Activated CD4-positive, alpha-beta memory T cell treated with anti-CD3 and anti-CD28 coated beads, Interleukin-2, amount 10 ng/mL, durations not matched to agents 7 days and 5 days (primary cell): Measurements from ENCODE around the gene DDX43. TPM values are rescaled to one million over a fixed set of nuclear protein-coding genes. Genes with fewer than 3 reads are reported as not detected.
A peak's percentile ranks its signal among the peaks of the same experiment; 100 is the strongest.
"Not testable (repeated sequence)": the region's sequence is repeated elsewhere in the genome, so short reads cannot be mapped to it uniquely, and the experiment has no call there.

ENCODE experiments used
- CTCF ChIA-PET: fragments of 350-600 bp; sonication (Branson Sonifier 250); formaldehyde crosslinking; loops from one replicate; lab custom pipeline; 2021; ENCODE audit warnings: antibody characterized with exemption, inconsistent platforms; lab: Charles Lee
- POLR2A ChIA-PET: fragments of 350-600 bp; sonication (Branson Sonifier 250); formaldehyde crosslinking; loops from one replicate; lab custom pipeline; 2021; ENCODE audit warnings: antibody characterized with exemption; lab: Charles Lee
- DNase-seq: peaks from one replicate; pipeline ENCODE4 v3.0.0-alpha.2; 2020
- H3K27ac Mint-ChIP-seq: one replicate; pipeline ENCODE4 v1.8.0; 2021; ENCODE audit warnings: mild to moderate bottlenecking, mixed read lengths
- H3K27me3 Mint-ChIP-seq: one replicate; pipeline ENCODE4 v1.8.0; 2021; ENCODE audit warnings: mixed read lengths
- H3K36me3 Mint-ChIP-seq: one replicate; pipeline ENCODE4 v1.8.0; 2021; ENCODE audit warnings: low read depth, mixed read lengths
- H3K4me1 Mint-ChIP-seq: one replicate; pipeline ENCODE4 v1.8.0; 2021; ENCODE audit warnings: mixed read lengths
- H3K4me3 Mint-ChIP-seq: one replicate; pipeline ENCODE4 v1.8.0; 2021; ENCODE audit warnings: mild to moderate bottlenecking, mixed read lengths
- H3K9me3 Mint-ChIP-seq: one replicate; pipeline ENCODE4 v1.8.0; 2021; ENCODE audit warnings: mixed read lengths
- total RNA-seq, 2 experiments: library from RNA; stranded (reverse); gene quantifications; one replicate each; pipeline ENCODE4 v1.2.3, GENCODE V29; 2021

Gene DDX43
- total RNA-seq, 2 experiments from 2014 or later, result 0.80 to 0.88 TPM

GRCh38 chr6:73369563-73369962 is 25.1 kb upstream of the DDX43 start, which contains the start of gene OOEP:
Gene OOEP (minus strand): TSS chr6:73369897. CDS start chr6:73369792, 105 bp downstream.
- ChIA-PET CTCF (no interaction called here), POLR2A (no interaction called here)
- no peak within 1 kb of the TSS for H3K27ac Mint-ChIP-seq

GRCh38 chr6:73371984-73372383 is 22.6 kb upstream of the DDX43 start:
- DNase-seq, result no peak
- Mint-ChIP-seq H3K27me3 (no peaks in the 10 kb centered on the region), H3K27ac (no peak overlapping the region), H3K36me3 (no peaks in the 10 kb centered on the region), H3K4me1 (no peaks in the 10 kb centered on the region), H3K9me3 (no peaks in the 10 kb centered on the region), H3K4me3 (no peak overlapping the region)
- CTCF ChIA-PET, result no interaction called here
- POLR2A ChIA-PET, result no interaction called here

More at GRCh38 chr6:73369563-73369962, 25.1 kb upstream of the DDX43 start, which contains the start of gene OOEP:
- Mint-ChIP-seq H3K27me3 (peaks cover 3% of the 10 kb centered on the region), H3K4me1 (no peaks in the 10 kb centered on the region), H3K9me3 (no peaks in the 10 kb centered on the region), H3K36me3 (no peaks in the 10 kb centered on the region), H3K4me3 (no peak within 1 kb of the TSS)
- DNase-seq, result no peak

- no peak for DNase-seq
- no peak overlapping the region for H3K4me3 Mint-ChIP-seq
- H3K27ac Mint-ChIP-seq, result no peak overlapping the region
- no peaks in the 10 kb centered on the region for H3K4me1 Mint-ChIP-seq
- ChIA-PET POLR2A (no interaction called here), CTCF (no interaction called here)
- H3K9me3 Mint-ChIP-seq, result no peaks in the 10 kb centered on the region
- H3K27me3 Mint-ChIP-seq, result no peaks in the 10 kb centered on the region
- H3K36me3 Mint-ChIP-seq, result no peaks in the 10 kb centered on the region
Observed at GRCh38 chr6:73372516-73372915, 22.1 kb upstream of the DDX43 start.

GRCh38 chr6:73375216-73375615 is 19.4 kb upstream of the DDX43 start:
- CTCF ChIA-PET, result interaction anchor here (1.4 to 1.6 kb wide), 2 partner anchors 14 to 90 kb away, joined by 3 to 4 read pairs; no protein-coding TSS in a partner anchor
- Mint-ChIP-seq H3K36me3 (no peaks in the 10 kb centered on the region), H3K4me1 (no peaks in the 10 kb centered on the region), H3K9me3 (no peaks in the 10 kb centered on the region), H3K4me3 (no peak overlapping the region), H3K27ac (no peak overlapping the region), H3K27me3 (no peaks in the 10 kb centered on the region)
- POLR2A ChIA-PET, result interaction anchor here (0.6 to 1.1 kb wide), 2 partner anchors 14 to 272 kb away, joined by 4 to 5 read pairs; no protein-coding TSS in a partner anchor
- DNase-seq, result no peak

GRCh38 chr6:73377225-73377624 is 17.4 kb upstream of the DDX43 start:
- CTCF ChIA-PET, result interaction anchor here (3.0 kb wide), 1 partner anchor 11 kb away, joined by 14 read pairs; no protein-coding TSS in a partner anchor
- H3K27ac Mint-ChIP-seq, result no peak overlapping the region
- H3K4me3 Mint-ChIP-seq, result no peak overlapping the region
- H3K36me3 Mint-ChIP-seq, result no peaks in the 10 kb centered on the region
- POLR2A ChIA-PET, result interaction anchor here (0.6 to 1.7 kb wide), 3 partner anchors 11 to 144 kb away, joined by 3 to 5 read pairs (median 3); partner anchors contain the start of gene EEF1A1
- H3K27me3 Mint-ChIP-seq, result no peaks in the 10 kb centered on the region
- H3K9me3 Mint-ChIP-seq, result no peaks in the 10 kb centered on the region
- H3K4me1 Mint-ChIP-seq, result no peaks in the 10 kb centered on the region
- DNase-seq, result no peak

GRCh38 chr6:73381531-73381930 is 13.1 kb upstream of the DDX43 start:
- H3K4me1 Mint-ChIP-seq, H3K36me3 Mint-ChIP-seq, H3K27ac Mint-ChIP-seq, DNase-seq, CTCF ChIA-PET, H3K27me3 Mint-ChIP-seq, H3K4me3 Mint-ChIP-seq, POLR2A ChIA-PET, H3K9me3 Mint-ChIP-seq: not testable (repeated sequence)

GRCh38 chr6:73382462-73383113 is 12.0 kb upstream of the DDX43 start:
- POLR2A ChIA-PET, result no interaction called here
- no peaks in the 10 kb centered on the region for H3K27me3 Mint-ChIP-seq

GRCh38 chr6:73388433-73388799 is 6.2 kb upstream of the DDX43 start:
- peak; percentile 21 for DNase-seq
- POLR2A ChIA-PET, result interaction anchor here (0.6 to 5.3 kb wide), 22 partner anchors 8 to 1897 kb away, joined by 3 to 50 read pairs (median 5); partner anchors contain the start of genes CGAS, EEF1A1, KHDC1 and MTO1
- CTCF ChIA-PET, result interaction anchor here (0.9 to 2.4 kb wide), 13 partner anchors 10 to 82 kb away, joined by 3 to 14 read pairs (median 4); partner anchors contain the start of gene MTO1

More at GRCh38 chr6:73382462-73383113, 12.0 kb upstream of the DDX43 start:
- no peaks in the 10 kb centered on the region for H3K36me3 Mint-ChIP-seq
- H3K9me3 Mint-ChIP-seq, result no peaks in the 10 kb centered on the region
- H3K27ac Mint-ChIP-seq, result no peak overlapping the region
- CTCF ChIA-PET, result interaction anchor here (0.6 kb wide), 1 partner anchor 8 kb away, joined by 3 read pairs; no protein-coding TSS in a partner anchor
- no peak for DNase-seq
- no peaks in the 10 kb centered on the region for H3K4me1 Mint-ChIP-seq
- H3K4me3 Mint-ChIP-seq, result no peak overlapping the region

GRCh38 chr6:73388800-73389512 is 5.7 kb upstream of the DDX43 start:
- DNase-seq, result peak; percentile 84
- H3K4me1 Mint-ChIP-seq, result peaks cover 37% of the 10 kb centered on the region
- no peaks in the 10 kb centered on the region for H3K27me3 Mint-ChIP-seq
- ChIA-PET CTCF (interaction anchor here (0.7 to 2.4 kb wide), 16 partner anchors 10 to 264 kb away, joined by 3 to 14 read pairs (median 4); partner anchors contain the start of genes MTO1 and SLC17A5), POLR2A (interaction anchor here (0.7 to 5.3 kb wide), 23 partner anchors 9 to 1896 kb away, joined by 3 to 50 read pairs (median 5); partner anchors contain the start of genes CGAS, EEF1A1, KHDC1 and MTO1)
- peaks cover 22% of the 10 kb centered on the region for H3K36me3 Mint-ChIP-seq
- H3K9me3 Mint-ChIP-seq, result no peaks in the 10 kb centered on the region
- H3K4me3 Mint-ChIP-seq, result peak overlapping the region; percentile 80
- peak overlapping the region; percentile 89 for H3K27ac Mint-ChIP-seq

More at GRCh38 chr6:73388433-73388799, 6.2 kb upstream of the DDX43 start:
- H3K4me1 Mint-ChIP-seq, result peaks cover 37% of the 10 kb centered on the region
- peaks cover 18% of the 10 kb centered on the region for H3K36me3 Mint-ChIP-seq
- H3K27ac Mint-ChIP-seq, result peak overlapping the region; percentile 89
- peak overlapping the region; percentile 80 for H3K4me3 Mint-ChIP-seq
- no peaks in the 10 kb centered on the region for H3K9me3 Mint-ChIP-seq
- no peaks in the 10 kb centered on the region for H3K27me3 Mint-ChIP-seq

GRCh38 chr6:73389854-73390253 is 4.8 kb upstream of the DDX43 start:
- no peak overlapping the region for H3K4me3 Mint-ChIP-seq
- peak overlapping the region; percentile 89 for H3K27ac Mint-ChIP-seq
- H3K27me3 Mint-ChIP-seq, result no peaks in the 10 kb centered on the region
- H3K9me3 Mint-ChIP-seq, result no peaks in the 10 kb centered on the region
- POLR2A ChIA-PET, result interaction anchor here (0.7 to 5.3 kb wide), 7 partner anchors 32 to 134 kb away, joined by 3 to 50 read pairs (median 25); partner anchors contain the start of genes CGAS, EEF1A1 and MTO1
- no peak for DNase-seq
- H3K36me3 Mint-ChIP-seq, result peaks cover 24% of the 10 kb centered on the region
- CTCF ChIA-PET, result interaction anchor here (0.7 to 2.4 kb wide), 4 partner anchors 64 to 263 kb away, joined by 4 to 13 read pairs (median 5); partner anchors contain the start of genes MTO1 and SLC17A5
- peaks cover 39% of the 10 kb centered on the region for H3K4me1 Mint-ChIP-seq

GRCh38 chr6:73391675-73392074 is 3.0 kb upstream of the DDX43 start:
- Mint-ChIP-seq H3K4me3 (no peak overlapping the region), H3K27ac (peak overlapping the region; percentile 74), H3K36me3 (peaks cover 26% of the 10 kb centered on the region), H3K4me1 (peaks cover 41% of the 10 kb centered on the region), H3K9me3 (no peaks in the 10 kb centered on the region), H3K27me3 (no peaks in the 10 kb centered on the region)
- ChIA-PET CTCF (no interaction called here), POLR2A (interaction anchor here (0.6 to 5.3 kb wide), 6 partner anchors 24 to 263 kb away, joined by 3 to 50 read pairs (median 4); partner anchors contain the start of genes EEF1A1, MTO1 and SLC17A5)
- DNase-seq, result no peak

GRCh38 chr6:73392188-73392587 is 2.4 kb upstream of the DDX43 start:
- DNase-seq, H3K27me3 Mint-ChIP-seq, H3K4me3 Mint-ChIP-seq, CTCF ChIA-PET, H3K9me3 Mint-ChIP-seq: not testable (repeated sequence)
- Mint-ChIP-seq H3K27ac (peak overlapping the region; percentile 74), H3K4me1 (peaks cover 41% of the 10 kb centered on the region), H3K36me3 (peaks cover 26% of the 10 kb centered on the region)
- POLR2A ChIA-PET, result interaction anchor here (0.8 to 5.3 kb wide), 4 partner anchors 23 to 83 kb away, joined by 3 to 50 read pairs (median 4); partner anchors contain the start of gene MTO1
